COLO829 (cell line): ENCODE results near the gene SPTBN5.

Experiments
- DNase-seq: peaks from one replicate; pipeline ENCODE4 v3.0.0; 2012; ENCODE audit warnings: low spot score

SPTBN5 gene

GRCh38 chr15:41893422-41894250, at the start of gene SPTBN5:
Gene SPTBN5, minus strand, starts transcription at chr15:41894053. Its CDS starts 556 bp downstream, at chr15:41893497.
- no peak for DNase-seq

- DNase-seq, result no peak
Observed at GRCh38 chr15:41942886-41943285, 49.0 kb upstream of the SPTBN5 start.

- no peak for DNase-seq
Observed at GRCh38 chr15:41941644-41942415, 48.0 kb upstream of the SPTBN5 start.

- no peak for DNase-seq
Observed at GRCh38 chr15:41940441-41940857, 46.6 kb upstream of the SPTBN5 start.

- DNase-seq, result no peak
Observed at GRCh38 chr15:41939986-41940385, 46.1 kb upstream of the SPTBN5 start.

- no peak for DNase-seq
Observed at GRCh38 chr15:41937568-41937923, 43.7 kb upstream of the SPTBN5 start.

- DNase-seq, result no peak
Observed at GRCh38 chr15:41936649-41937567, 43.1 kb upstream of the SPTBN5 start.

- DNase-seq, result no peak
Observed at GRCh38 chr15:41936155-41936554, 42.3 kb upstream of the SPTBN5 start.

- no peak for DNase-seq
Observed at GRCh38 chr15:41935566-41936020, 41.7 kb upstream of the SPTBN5 start.

GRCh38 chr15:41934843-41935242, 41.0 kb upstream of the SPTBN5 start:
- no peak for DNase-seq

GRCh38 chr15:41933771-41934170, 39.9 kb upstream of the SPTBN5 start:
- no peak for DNase-seq

GRCh38 chr15:41933326-41933725, 39.5 kb upstream of the SPTBN5 start:
- no peak for DNase-seq

- DNase-seq, result no peak
Observed at GRCh38 chr15:41932511-41933289, 38.8 kb upstream of the SPTBN5 start.

- no peak for DNase-seq
Observed at GRCh38 chr15:41932101-41932500, 38.2 kb upstream of the SPTBN5 start.

GRCh38 chr15:41930867-41931222, 37.0 kb upstream of the SPTBN5 start:
- DNase-seq, result no peak

GRCh38 chr15:41930221-41930866, 36.5 kb upstream of the SPTBN5 start:
- DNase-seq, result peak; percentile 85

- no peak for DNase-seq
Observed at GRCh38 chr15:41928637-41929620, 35.1 kb upstream of the SPTBN5 start.

GRCh38 chr15:41928100-41928499, 34.2 kb upstream of the SPTBN5 start:
- DNase-seq, result no peak

GRCh38 chr15:41927536-41927935, 33.7 kb upstream of the SPTBN5 start:
- DNase-seq, result no peak
